Left renal cortex interstitium (tissue), 4 donors: ENCODE results near the gene CACNA1D. TPM values are rescaled to one million over a fixed set of nuclear protein-coding genes. Genes with fewer than 3 reads are reported as not detected.
"Not testable (repeated sequence)": the region's sequence is repeated elsewhere in the genome, so short reads cannot be mapped to it uniquely, and the experiment has no call there.

Experiments
- DNase-seq, 4 donors: peaks; one replicate each; pipeline ENCODE4 v3.0.0-alpha.2; 2013; ENCODE audit warnings: low read depth in 4 of 4, low spot score in 2 of 4, missing footprints in 1 of 4
- polyA plus RNA-seq, 4 donors: library from polyadenylated mRNA; unstranded; fragments of 120-200 nt; gene quantifications; one replicate each; pipeline ENCODE4 v1.2.1, GENCODE V29; 2013; ENCODE audit not compliant: insufficient read length in 4 of 4

CACNA1D gene
- polyA plus RNA-seq, 4 donors, result 10.8 to 17.0 (median 13.3) TPM

GRCh38 chr3:53606793-53607192 lies 112.4 kb downstream of the CACNA1D start:
- no peak for DNase-seq

- no peak for DNase-seq
Measured at GRCh38 chr3:53612508-53612907, 118.1 kb downstream of the CACNA1D start.

- DNase-seq, result no peak
Measured at GRCh38 chr3:53613125-53613524, 118.7 kb downstream of the CACNA1D start.

- no peak for DNase-seq
Measured at GRCh38 chr3:53614307-53614706, 119.9 kb downstream of the CACNA1D start.

GRCh38 chr3:53616321-53616720 lies 121.9 kb downstream of the CACNA1D start:
- peak in 2 of 4 donors; percentile 29 to 59 for DNase-seq

GRCh38 chr3:53616971-53617892 lies 122.8 kb downstream of the CACNA1D start:
- DNase-seq, result no peak

- no peak for DNase-seq
Measured at GRCh38 chr3:53617893-53618523, 123.6 kb downstream of the CACNA1D start.

- DNase-seq, result no peak
Measured at GRCh38 chr3:53618524-53618906, 124.1 kb downstream of the CACNA1D start.

GRCh38 chr3:53618936-53619335 lies 124.5 kb downstream of the CACNA1D start:
- DNase-seq, result no peak

- DNase-seq, result no peak
Measured at GRCh38 chr3:53624061-53624857, 129.8 kb downstream of the CACNA1D start.

GRCh38 chr3:53626876-53627275 lies 132.5 kb downstream of the CACNA1D start:
- no peak for DNase-seq

GRCh38 chr3:53628536-53629401 lies 134.4 kb downstream of the CACNA1D start:
- DNase-seq, result no peak

GRCh38 chr3:53629402-53629723 lies 135.0 kb downstream of the CACNA1D start:
- DNase-seq, result no peak

- DNase-seq, result no peak
Measured at GRCh38 chr3:53630547-53630946, 136.1 kb downstream of the CACNA1D start.

GRCh38 chr3:53633197-53633787 lies 138.9 kb downstream of the CACNA1D start:
- DNase-seq, result no peak

- no peak for DNase-seq
Measured at GRCh38 chr3:53635041-53635440, 140.6 kb downstream of the CACNA1D start.

- DNase-seq, result not testable (repeated sequence)
Measured at GRCh38 chr3:53638806-53639205, 144.4 kb downstream of the CACNA1D start.

- DNase-seq, result no peak
Measured at GRCh38 chr3:53641397-53641796, 147.0 kb downstream of the CACNA1D start.

GRCh38 chr3:53642211-53642610 lies 147.8 kb downstream of the CACNA1D start:
- no peak for DNase-seq

GRCh38 chr3:53643757-53644156 lies 149.3 kb downstream of the CACNA1D start:
- DNase-seq, result no peak
